MG63 (cell line): ENCODE results near the gene WDR33. TPM values are rescaled to one million over a fixed set of nuclear protein-coding genes. Genes with fewer than 3 reads are reported as not detected.
A peak's percentile ranks its signal among the peaks of the same experiment; 100 is the strongest.
"Not testable (repeated sequence)": the region's sequence is repeated elsewhere in the genome, so short reads cannot be mapped to it uniquely, and the experiment has no call there.

ENCODE experiments used
- DNase-seq: peaks from one replicate; pipeline ENCODE4 v3.0.0-alpha.2; 2020
- H3K27me3 ChIP-seq: fragments of 250-450 bp; sonication (Bioruptor Pico); 2 replicates; pipeline ENCODE4 v1.5.1; 2020; ENCODE audit warnings: mild to moderate bottlenecking, moderate library complexity
- H3K36me3 ChIP-seq: fragments of 250-450 bp; sonication (Bioruptor Pico); 2 replicates; pipeline ENCODE4 v1.5.1; 2020; ENCODE audit warnings: mild to moderate bottlenecking, moderate library complexity
- H3K4me3 ChIP-seq: fragments of 250-450 bp; sonication (Bioruptor Pico); 2 replicates; pipeline ENCODE4 v1.5.1; 2020; ENCODE audit warnings: mild to moderate bottlenecking, moderate library complexity
- H3K9me3 ChIP-seq: fragments of 250-450 bp; sonication (Bioruptor Pico); 2 replicates; pipeline ENCODE4 v1.5.1; 2020; ENCODE audit warnings: mild to moderate bottlenecking, moderate library complexity
- total RNA-seq: library from RNA; depleted of rRNA; stranded (reverse); fragments of >200 nt; shearing (Covaris generic); gene quantifications from 2 replicates; pipeline ENCODE4 v1.2.3, GENCODE V29; 2014; ENCODE audit warnings: low replicate concordance

The WDR33 gene
- total RNA-seq, 1 experiment from 2014 or later: 21.9 TPM

- Histone ChIP-seq H3K36me3 (no peaks in the 10 kb centered on the region), H3K9me3 (peaks cover 17% of the 10 kb centered on the region), H3K4me3 (no peak overlapping the region), H3K27me3 (peaks cover 3% of the 10 kb centered on the region; the same call in 1 of the 2 replicates)
- DNase-seq: no peak
Observed at GRCh38 chr2:127818794-127819425, 7.9 kb upstream of the WDR33 start.

GRCh38 chr2:127818241-127818640 is 7.3 kb upstream of the WDR33 start:
- Histone ChIP-seq H3K36me3 (no peaks in the 10 kb centered on the region), H3K27me3 (peaks cover 3% of the 10 kb centered on the region; the same call in 1 of the 2 replicates), H3K9me3 (peaks cover 17% of the 10 kb centered on the region), H3K4me3 (no peak overlapping the region)
- no peak for DNase-seq

DNA sequence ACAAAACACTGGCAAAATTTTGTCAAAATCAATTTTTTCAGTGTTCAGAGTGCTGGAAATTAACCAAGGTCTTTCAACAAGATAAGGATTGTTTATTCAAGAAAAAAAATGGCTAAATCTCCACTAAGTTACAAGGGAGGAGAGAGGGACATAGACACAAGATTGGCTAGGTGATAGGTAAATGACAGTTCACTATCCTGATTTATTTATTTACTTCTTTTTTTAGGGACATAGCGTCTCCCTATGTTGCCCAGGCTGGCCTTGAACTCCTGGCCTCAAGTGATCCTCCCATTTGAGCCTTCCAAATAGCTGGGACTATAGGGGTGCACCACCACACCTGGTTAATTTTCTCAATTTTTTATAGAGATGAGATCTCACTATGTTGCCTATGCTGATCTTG is 3.7 kb upstream of the WDR33 start:
- DNase-seq: no peak
- H3K9me3 ChIP-seq: peaks cover 5% of the 10 kb centered on the region; the same call in 1 of the 2 replicates

DNA sequence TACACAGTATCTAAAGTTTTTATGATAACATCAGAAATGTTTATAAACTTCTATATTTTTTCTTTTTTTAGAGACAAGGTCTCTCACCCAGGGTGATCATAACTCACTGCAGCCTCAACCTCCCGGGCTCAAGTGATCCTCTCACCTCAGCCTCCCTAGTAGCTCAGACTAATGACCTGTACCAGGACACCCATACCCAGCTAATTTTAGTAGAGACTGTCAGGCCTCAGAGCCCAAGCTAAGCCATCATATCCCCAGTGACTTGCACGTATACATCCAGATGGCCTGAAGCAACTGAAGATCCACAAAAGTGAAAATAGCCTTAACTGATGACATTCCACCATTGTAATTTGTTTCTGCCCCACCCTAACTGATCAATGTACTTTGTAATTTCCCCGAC is 1.5 kb upstream of the WDR33 start:
- not testable (repeated sequence) for H3K9me3 ChIP-seq, H3K4me3 ChIP-seq, H3K27me3 ChIP-seq, DNase-seq, H3K36me3 ChIP-seq

More for the DNA sequence above, 3.7 kb upstream of the WDR33 start:
- Histone ChIP-seq H3K27me3 (peaks cover 3% of the 10 kb centered on the region; the same call in 1 of the 2 replicates), H3K36me3 (no peaks in the 10 kb centered on the region), H3K4me3 (no peak overlapping the region)

GRCh38 chr2:127811397-127812321 is 688 bp upstream of the WDR33 start:
- no peaks in the 10 kb centered on the region for H3K9me3 ChIP-seq
- peaks cover 9% of the 10 kb centered on the region for H3K36me3 ChIP-seq
- H3K27me3 ChIP-seq: no peaks in the 10 kb centered on the region
- peak overlapping the region; percentile 95 for H3K4me3 ChIP-seq
- no peak for DNase-seq

DNA sequence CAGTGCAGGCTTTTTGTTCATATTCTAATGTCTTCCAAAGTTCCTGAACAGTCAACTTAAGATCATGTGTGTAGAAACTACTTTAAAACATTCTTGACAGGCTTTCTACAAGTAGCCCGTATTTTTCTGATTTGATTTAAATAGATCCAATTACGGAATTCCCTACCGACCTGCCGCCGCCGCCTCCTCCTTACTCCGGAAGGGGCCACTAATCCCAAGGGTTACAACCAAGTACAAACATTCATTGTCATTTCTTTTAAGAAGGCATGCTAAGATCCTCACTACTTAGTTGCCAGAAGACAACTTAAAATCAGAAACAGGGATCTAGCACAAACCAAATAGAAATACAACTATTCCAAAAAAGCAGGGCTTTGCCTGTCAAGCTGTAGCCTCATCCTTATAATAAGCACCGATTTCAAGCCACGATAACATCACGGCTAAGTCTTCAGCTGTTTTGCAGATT is 784 bp downstream of the WDR33 start:
- H3K36me3 ChIP-seq: peaks cover 10% of the 10 kb centered on the region
- peak; percentile 11 for DNase-seq
- no peaks in the 10 kb centered on the region for H3K27me3 ChIP-seq
- no peaks in the 10 kb centered on the region for H3K9me3 ChIP-seq
- H3K4me3 ChIP-seq: peak overlapping the region; percentile 95

- Histone ChIP-seq H3K36me3 (peaks cover 10% of the 10 kb centered on the region), H3K4me3 (no peak overlapping the region), H3K27me3 (no peaks in the 10 kb centered on the region), H3K9me3 (no peaks in the 10 kb centered on the region)
- DNase-seq: no peak
Observed at GRCh38 chr2:127807678-127808353, 3.2 kb downstream of the WDR33 start.

- not testable (repeated sequence) for H3K27me3 ChIP-seq, H3K9me3 ChIP-seq, DNase-seq, H3K36me3 ChIP-seq, H3K4me3 ChIP-seq
Observed at GRCh38 chr2:127806860-127807259, 4.1 kb downstream of the WDR33 start.

DNA sequence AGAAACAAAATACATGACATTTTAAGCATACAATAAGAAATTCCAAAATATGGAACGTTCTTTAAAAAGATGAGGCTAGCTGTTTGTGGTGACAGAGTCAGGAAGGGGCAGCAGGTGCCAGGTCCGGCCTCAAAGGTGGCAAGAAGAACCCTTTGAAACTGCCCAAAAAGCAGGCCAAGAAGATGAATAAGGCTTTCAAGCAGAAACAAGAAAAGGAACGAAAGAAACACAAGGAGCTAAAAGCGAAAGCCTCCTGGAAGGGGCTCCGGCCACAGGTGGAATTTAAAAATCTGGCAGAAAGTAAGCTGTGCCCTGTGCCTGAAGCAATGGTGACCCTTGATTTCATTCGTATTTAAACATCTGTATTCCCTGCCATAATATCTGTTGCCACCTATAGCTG is 5.5 kb downstream of the WDR33 start:
- H3K9me3 ChIP-seq: no peaks in the 10 kb centered on the region
- no peaks in the 10 kb centered on the region for H3K27me3 ChIP-seq
- no peak for DNase-seq
- H3K36me3 ChIP-seq: peaks cover 10% of the 10 kb centered on the region
- H3K4me3 ChIP-seq: no peak overlapping the region

- no peaks in the 10 kb centered on the region for H3K9me3 ChIP-seq
Observed at GRCh38 chr2:127799926-127800325, 11.0 kb downstream of the WDR33 start.

GRCh38 chr2:127796389-127796788 is 14.6 kb downstream of the WDR33 start:
- no peak for DNase-seq
- Histone ChIP-seq H3K27me3 (no peaks in the 10 kb centered on the region), H3K36me3 (peaks cover 8% of the 10 kb centered on the region), H3K9me3 (no peaks in the 10 kb centered on the region), H3K4me3 (no peak overlapping the region)

More at GRCh38 chr2:127799926-127800325, 11.0 kb downstream of the WDR33 start:
- Histone ChIP-seq H3K4me3 (no peak overlapping the region), H3K36me3 (peaks cover 4% of the 10 kb centered on the region), H3K27me3 (no peaks in the 10 kb centered on the region)
- no peak for DNase-seq

DNA sequence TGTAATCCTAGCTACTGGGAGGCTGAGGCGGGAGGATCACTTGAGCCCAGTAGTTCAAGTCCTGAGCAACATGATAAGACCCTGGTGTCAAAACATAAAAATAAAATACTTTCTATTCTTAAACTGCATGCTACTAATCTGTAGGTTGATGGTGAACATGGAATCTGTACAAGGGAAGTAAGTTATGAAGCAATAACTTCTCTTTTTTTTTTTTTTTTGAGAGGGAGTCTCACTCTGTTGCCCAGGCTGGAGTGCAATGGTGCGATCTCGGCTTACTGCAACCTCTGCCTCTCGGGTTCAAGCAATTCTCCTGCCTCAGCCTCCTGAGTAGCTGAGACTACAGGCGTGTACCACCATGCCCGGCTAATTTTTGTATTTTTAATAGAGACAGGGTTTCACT is 16.1 kb downstream of the WDR33 start:
- H3K4me3 ChIP-seq, H3K27me3 ChIP-seq, H3K9me3 ChIP-seq, DNase-seq, H3K36me3 ChIP-seq: not testable (repeated sequence)

DNA sequence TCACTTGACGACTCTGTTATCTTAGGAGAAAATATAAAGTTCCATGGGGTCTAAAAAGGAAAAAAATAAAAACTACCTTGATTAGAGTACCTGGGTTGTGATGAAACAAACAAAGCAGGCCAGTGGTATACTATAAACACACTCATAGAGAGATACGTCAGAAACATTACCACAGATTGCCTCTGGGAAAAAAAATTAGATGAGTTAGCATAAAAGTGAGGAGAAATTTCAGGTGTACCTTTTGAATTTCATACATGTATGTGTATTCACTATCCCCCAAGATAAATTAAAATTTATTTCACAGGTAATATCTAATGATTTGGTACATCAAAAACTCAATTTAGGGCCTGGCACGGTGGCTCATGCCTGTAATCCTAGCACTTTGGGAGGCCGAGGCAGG is 18.2 kb downstream of the WDR33 start:
- Histone ChIP-seq H3K27me3 (no peaks in the 10 kb centered on the region), H3K9me3 (no peaks in the 10 kb centered on the region), H3K4me3 (no peak overlapping the region), H3K36me3 (peaks cover 10% of the 10 kb centered on the region)
- DNase-seq: no peak

GRCh38 chr2:127790694-127791529 is 20.1 kb downstream of the WDR33 start:
- Histone ChIP-seq H3K9me3 (no peaks in the 10 kb centered on the region), H3K36me3 (peaks cover 10% of the 10 kb centered on the region; the same call in 1 of the 2 replicates), H3K4me3 (no peak overlapping the region), H3K27me3 (no peaks in the 10 kb centered on the region)
- DNase-seq: no peak

GRCh38 chr2:127786048-127786809 is 24.7 kb downstream of the WDR33 start:
- Histone ChIP-seq H3K9me3 (no peaks in the 10 kb centered on the region), H3K27me3 (no peaks in the 10 kb centered on the region), H3K36me3 (peaks cover 7% of the 10 kb centered on the region), H3K4me3 (no peak overlapping the region)
- no peak for DNase-seq
